Dedifferentiated amniotic fluid mesenchymal stem cell (primary cell): ENCODE data around the gene SLC6A3.

Source experiments
- DNase-seq: peaks from one replicate; pipeline ENCODE4 v3.0.0-alpha.2; 2016; ENCODE audit errors: extremely low spot score

The SLC6A3 gene

GRCh38 chr5:1421521-1422341 lies 23.5 kb downstream of the SLC6A3 start:
- DNase-seq = no peak

- no peak for DNase-seq
These were observed 24.7 kb downstream of the SLC6A3 start for GRCh38 chr5:1420211-1421195.

GRCh38 chr5:1419476-1420210 lies 25.6 kb downstream of the SLC6A3 start:
- no peak for DNase-seq

GRCh38 chr5:1418921-1419280 lies 26.3 kb downstream of the SLC6A3 start:
- DNase-seq = no peak

GRCh38 chr5:1418238-1418920 lies 26.9 kb downstream of the SLC6A3 start:
- no peak for DNase-seq

DNA sequence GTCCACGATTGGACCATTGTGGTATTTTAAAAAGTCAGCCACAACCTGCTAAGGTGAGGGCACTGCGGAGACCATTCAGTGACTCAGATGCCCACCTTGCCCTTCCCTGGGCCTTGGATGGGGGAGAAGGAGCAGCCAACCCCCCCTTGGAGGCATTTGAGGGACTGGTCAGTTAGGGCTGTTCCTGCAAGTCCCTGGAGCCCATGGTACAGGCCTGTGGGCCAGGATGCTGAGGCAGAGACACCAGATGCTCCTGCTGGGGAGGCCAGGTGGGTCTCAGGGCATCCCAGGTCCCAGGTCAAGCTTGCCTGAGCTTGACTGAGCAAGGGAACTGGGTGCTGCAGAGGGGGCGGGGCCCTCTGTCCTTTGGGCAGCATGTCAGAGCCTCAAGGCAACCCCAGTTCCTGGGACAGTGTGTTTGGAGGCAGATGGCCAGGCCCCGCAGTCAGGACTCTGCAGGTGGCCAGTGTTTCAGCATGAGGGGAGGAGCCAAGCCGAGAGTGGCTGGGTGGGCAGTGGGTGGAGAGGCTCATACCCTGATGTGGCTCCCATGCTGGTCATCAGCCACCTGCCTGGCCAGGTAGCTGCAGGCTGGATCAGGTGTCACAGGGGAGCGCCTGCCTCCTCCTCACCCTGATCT lies 27.5 kb downstream of the SLC6A3 start:
- DNase-seq = no peak

GRCh38 chr5:1416856-1417469 lies 28.3 kb downstream of the SLC6A3 start:
- no peak for DNase-seq

DNA sequence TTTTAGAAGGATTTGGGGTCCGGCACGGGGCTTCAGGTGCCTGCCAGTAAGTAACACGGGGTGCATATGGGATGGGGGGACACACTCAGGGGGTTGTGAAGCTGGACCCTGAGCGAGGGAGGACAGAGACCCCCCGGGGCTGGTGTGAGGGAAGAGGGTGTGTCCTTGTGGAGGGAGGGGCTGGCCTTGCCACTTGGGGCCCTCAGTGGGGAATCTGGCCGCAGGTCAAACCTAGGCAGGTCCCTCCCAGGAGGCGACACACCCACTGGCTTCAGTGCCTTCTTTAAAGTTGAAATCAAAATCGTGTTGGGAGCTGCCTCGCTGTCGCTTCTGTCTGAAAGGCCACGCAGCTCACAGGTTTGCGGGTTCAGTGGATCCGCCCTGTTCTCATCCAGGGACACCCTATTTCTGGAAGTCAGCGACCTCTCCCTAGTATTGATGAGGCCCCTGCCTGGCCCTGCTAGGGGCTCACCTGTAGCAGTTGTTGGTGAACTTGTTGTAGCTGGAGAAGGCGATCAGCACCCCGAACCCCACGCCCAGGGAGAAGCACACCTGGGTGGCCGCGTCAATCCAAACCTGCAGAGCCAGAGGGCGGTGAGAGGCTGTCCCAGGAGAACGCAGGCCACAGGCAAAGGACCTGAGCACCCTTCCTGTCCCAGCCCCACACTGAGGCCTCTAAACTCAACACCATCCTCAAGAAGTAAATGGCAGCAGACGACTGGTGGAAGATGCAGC lies 29.4 kb downstream of the SLC6A3 start:
- DNase-seq = no peak

DNA sequence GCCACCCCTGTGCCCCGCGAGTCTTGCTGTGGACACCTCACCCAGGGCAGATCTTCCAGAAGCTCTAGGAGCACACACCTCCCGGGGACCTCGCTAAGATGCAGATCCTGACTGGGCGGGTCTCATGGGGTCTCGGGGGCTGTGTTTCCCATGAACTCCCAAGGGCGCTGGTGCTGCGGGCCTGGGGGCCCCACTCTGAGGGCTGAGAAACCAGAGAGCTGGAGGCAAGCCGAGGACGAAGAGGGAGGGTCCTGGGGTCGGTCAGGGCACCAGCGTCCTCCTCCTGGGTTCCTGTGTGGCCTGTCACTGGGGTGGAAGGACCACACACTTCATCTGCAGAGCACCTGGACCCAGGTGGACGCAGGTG lies 30.2 kb downstream of the SLC6A3 start:
- DNase-seq = no peak

DNA sequence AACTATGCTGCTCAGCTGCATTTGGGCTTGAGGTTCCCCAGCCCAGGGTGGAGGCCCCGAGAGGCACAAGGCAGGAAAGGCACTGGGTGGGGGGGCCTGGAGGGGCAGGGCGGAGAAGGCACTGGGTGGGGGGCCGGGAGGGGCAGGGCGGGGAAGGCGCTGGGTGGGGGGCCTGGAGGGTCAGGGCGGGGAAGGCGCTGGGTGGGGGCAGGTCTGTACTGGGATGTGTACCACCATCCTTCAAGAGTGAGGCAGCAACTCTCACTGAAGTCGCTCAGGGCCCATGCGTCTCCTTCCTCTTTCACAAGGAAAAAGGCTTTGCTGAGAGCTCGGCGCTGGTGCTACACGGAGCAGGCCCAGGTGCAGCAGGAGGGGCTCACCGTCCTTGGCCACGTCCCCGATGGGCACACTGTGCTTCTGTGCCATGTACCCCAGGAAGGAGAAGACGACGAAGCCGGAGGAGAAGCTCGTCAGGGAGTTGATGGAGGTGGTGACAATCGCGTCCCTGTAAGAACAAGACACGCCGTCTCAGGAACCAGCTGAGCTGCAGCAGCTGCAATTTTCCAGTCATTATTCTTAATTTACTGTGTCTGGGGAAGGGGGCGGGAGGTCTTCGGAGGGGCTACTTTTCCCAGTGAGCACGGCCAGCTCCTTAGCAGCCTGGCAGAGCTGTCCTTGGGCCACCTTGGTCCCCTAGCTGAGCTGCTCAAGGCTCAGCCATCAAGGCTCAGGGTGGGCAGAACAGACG lies 30.8 kb downstream of the SLC6A3 start:
- DNase-seq = no peak

DNA sequence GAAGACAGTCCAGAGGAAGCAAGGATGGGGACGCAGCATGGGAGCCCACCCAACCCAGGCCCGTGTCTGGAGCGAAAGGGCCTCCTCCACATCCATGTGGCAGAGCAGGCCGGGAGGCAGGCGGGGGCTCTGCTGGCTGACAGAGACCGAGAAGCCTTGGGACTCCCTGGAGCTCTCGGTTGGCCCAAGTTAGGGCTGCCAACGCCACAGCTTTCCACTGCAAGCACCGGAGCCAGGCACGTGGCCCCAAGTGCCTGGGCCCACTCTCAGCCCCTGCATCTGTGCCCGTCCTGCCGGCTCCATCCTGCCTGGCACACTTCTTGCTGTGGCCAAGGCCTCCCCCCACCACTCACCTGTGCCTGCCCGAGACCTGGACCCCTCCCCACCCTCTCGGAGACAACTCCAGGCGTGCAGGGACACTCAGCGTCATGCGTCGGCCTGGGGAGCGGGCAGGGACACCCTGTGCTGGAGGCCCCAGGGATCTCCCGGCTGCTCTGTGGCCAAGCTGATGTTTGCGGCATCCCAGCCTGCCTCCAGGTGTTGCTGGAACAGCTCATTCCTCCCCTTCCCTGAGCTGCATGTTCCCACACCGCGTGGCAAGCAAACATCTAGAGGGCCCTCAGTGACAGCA lies 31.5 kb downstream of the SLC6A3 start:
- no peak for DNase-seq

- DNase-seq = no peak
These were observed 32.0 kb downstream of the SLC6A3 start for GRCh38 chr5:1413211-1413610.

DNA sequence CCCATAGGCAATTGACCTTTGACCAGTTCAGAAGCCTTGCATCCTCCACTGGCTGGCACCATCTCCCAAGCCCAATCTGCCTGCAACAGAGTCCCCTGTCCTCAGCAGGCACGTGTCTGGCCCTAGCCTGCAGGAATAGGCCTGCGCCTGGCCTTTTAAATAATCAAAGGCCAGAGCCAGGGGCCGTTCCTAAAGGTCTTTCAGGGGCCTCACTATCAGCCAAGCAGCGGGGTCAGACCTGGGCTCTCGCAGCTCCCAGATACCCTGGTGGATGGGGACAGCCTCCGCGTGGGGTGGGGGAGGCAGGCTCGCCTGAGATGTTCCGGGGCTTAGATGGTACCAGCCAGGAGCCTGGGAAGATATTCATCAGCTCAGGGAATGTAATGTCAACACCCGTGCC lies 32.6 kb downstream of the SLC6A3 start:
- DNase-seq = no peak

DNA sequence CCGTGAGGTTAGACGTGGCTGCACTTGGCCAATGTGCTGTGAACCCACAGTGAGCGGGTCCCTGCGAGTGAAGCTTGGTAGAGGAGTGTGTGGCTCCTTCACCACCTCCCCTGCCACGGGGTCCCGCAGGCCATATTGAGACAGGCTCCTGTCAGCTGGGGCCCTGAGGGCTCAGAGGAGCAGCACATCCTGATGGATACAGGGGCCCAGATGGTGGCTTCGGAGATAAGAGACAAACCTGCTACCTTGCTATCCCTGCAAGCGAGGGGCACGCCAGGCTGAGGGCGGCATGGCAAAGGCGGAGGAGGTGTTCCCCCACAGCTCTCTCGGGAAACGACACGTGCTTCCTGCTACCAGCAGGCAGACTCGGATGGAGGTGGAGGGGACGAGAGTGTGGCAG lies 33.1 kb downstream of the SLC6A3 start:
- no peak for DNase-seq

GRCh38 chr5:1411099-1411498 lies 34.1 kb downstream of the SLC6A3 start:
- no peak for DNase-seq

DNA sequence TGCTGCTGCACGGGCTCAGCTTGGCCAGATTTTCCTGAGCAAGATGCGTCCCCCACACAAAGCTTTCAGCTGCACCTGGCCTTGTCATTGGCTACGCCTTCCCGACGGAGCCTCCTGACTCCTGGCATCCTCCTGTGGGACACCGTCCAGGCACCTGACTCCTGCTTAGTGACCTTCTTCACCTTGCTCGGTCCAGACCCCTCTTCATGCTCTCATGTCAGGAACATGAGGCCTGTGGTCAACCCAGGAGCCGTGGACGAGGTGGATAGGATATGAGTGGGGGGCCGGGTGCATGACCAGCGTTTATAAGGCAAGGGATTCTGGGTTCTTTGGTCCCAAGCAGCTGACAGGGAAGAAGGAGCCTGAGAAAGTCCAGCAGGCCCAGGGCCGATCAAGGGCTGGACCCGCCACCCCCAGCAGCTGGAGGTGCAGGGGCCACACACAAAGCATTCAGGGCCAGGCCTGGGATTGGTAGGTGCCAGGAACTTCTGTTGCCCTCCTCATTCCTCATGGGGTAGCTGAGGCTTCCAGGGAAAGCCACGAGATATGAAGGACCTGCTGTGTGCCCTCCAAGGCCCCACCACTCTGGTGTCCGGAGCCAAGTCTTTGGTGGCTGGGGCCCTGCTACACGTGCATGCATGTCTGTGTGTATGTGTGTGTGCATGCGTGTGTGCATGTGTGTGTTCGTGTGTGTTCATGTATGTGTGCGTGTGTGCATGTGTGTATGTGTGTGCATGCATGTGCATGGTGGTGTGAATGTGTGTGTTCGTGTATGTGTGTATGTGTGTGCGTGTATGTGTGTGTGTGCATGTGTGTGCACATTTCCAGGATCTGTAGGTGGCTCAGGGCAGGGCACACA lies 34.9 kb downstream of the SLC6A3 start:
- no peak for DNase-seq

DNA sequence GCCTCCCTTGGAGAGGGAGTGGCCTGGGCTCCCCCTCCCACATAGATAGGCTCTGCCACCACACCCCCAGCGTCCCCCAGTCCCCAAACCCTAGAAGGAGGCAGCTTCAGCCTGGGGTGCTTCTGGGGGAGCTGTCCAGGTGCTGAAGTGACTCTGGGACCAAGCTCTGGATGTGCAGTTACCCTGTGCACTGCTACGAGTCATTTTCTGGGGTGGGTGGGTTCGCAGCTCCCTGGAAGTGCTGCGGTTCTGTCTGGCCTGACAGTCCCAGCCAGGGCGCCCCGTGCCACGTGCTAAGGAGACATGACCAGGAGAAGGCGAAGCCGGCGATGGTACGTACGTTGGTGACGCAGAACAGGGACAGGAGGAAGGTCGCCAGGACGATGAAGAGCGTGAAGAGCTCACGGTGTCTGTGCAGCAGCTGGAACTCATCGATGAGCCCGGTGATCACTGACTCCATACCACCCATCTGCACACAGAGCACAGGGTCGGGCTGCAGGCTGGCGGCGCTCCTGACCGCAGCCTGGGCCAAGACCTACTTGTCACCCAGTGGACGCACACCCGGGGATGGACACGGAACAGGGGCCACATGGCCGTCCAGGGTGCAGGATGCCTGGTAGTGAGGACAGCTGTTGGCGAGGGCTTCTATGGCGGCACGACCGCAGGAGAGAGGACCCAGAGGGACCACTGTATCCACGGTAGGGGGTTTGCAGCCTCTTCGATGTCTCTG lies 35.7 kb downstream of the SLC6A3 start:
- no peak for DNase-seq
